HepG2 (cell line): ENCODE results near the gene LMNA. TPM values are rescaled to one million over a fixed set of nuclear protein-coding genes. Genes with fewer than 3 reads are reported as not detected.

ENCODE experiments used
- CCAR2 ChIP-seq: fragments of 200-400 bp; formaldehyde crosslinking; optimal IDR thresholded peaks from 2 replicates; pipeline ENCODE3; 2018; ENCODE audit warnings: low read depth, mild to moderate bottlenecking, low read length, moderate library complexity
- HNRNPLL ChIP-seq: fragments of 200-400 bp; formaldehyde crosslinking; IDR thresholded peaks from 2 replicates; pipeline ENCODE4 v1.6.1; 2017; ENCODE audit warnings: mild to moderate bottlenecking, low read depth, low read length; ENCODE audit not compliant: poor library complexity, severe bottlenecking
- JARID2 ChIP-seq: sonication (generic); formaldehyde crosslinking; IDR thresholded peaks from 2 replicates; pipeline ENCODE4 v1.8.1; 2023; ENCODE audit warnings: missing genetic modification reagents, inconsistent platforms; ENCODE audit not compliant: insufficient replicate concordance
- MYC ChIP-seq: sonication (generic); formaldehyde crosslinking; IDR thresholded peaks from 2 replicates; pipeline ENCODE4 v1.9.0; 2021; ENCODE audit warnings: missing genetic modification reagents, borderline replicate concordance
- PCBP2 ChIP-seq: fragments of 200-400 bp; formaldehyde crosslinking; optimal IDR thresholded peaks from 2 replicates; pipeline ENCODE3; 2018; ENCODE audit warnings: low read length, low read depth; ENCODE audit not compliant: poor library complexity, severe bottlenecking
- SIX1 ChIP-seq: sonication (generic); formaldehyde crosslinking; IDR thresholded peaks from 2 replicates; pipeline ENCODE4 v1.4.0; 2020; ENCODE audit warnings: missing genetic modification reagents, borderline replicate concordance
- ZMYM4 ChIP-seq: sonication (generic); formaldehyde crosslinking; IDR thresholded peaks from 2 replicates; pipeline ENCODE4 v1.8.1; 2023; ENCODE audit warnings: mild to moderate bottlenecking, missing genetic modification reagents
- ZNF879 ChIP-seq: sonication (generic); formaldehyde crosslinking; IDR thresholded peaks from 2 replicates; pipeline ENCODE4 v1.8.1; 2023; ENCODE audit warnings: missing genetic modification reagents
- polyA plus RNA-seq, 8 experiments: library from polyadenylated mRNA; depleted of rRNA in 3 of 8; stranded (reverse) in 7 of 8; unstranded in 1 of 8; fragments of >200 nt; fragmentation: Illumina TruSeq in 4 of 8; extraction: Trizol in 4 of 8; gene quantifications; 2 replicates each; pipeline versions ENCODE4 v1.2.1 to v1.2.3, GENCODE V29; 2011 to 2016; ENCODE audit warnings: low read depth in 4 of 8, missing spikeins in 1 of 8, mixed read lengths in 1 of 8; ENCODE audit not compliant: insufficient read depth in 1 of 8
- total RNA-seq, 5 experiments: library from RNA; depleted of rRNA; stranded (reverse); fragments of >200 nt; fragmentation: Illumina TruSeq; extraction: Trizol; gene quantifications; 2 replicates each; pipeline ENCODE4 v1.2.3, GENCODE V29; 2016; ENCODE audit warnings: low read depth in 1 of 5
- TF ChIP-seq, protein P1 (sequence below): sonication (generic); formaldehyde crosslinking; IDR thresholded peaks from 2 replicates; pipeline ENCODE4 v1.5.0; 2020; ENCODE audit warnings: mild to moderate bottlenecking, missing genetic modification reagents
- TF ChIP-seq, protein P2 (sequence below): IDR thresholded peaks from 2 replicates; pipeline ENCODE4 v1.6.1; 2016; ENCODE audit warnings: low read depth, borderline replicate concordance
- TF ChIP-seq, protein P3 (sequence below): IDR thresholded peaks from 2 replicates; pipeline ENCODE4 v1.6.1; 2016; ENCODE audit warnings: mild to moderate bottlenecking, missing biosample characterization, missing genetic modification reagents

The LMNA gene
- total and polyA plus RNA-seq, 2 of the 13 experiments (the other 11 are each of a cell fraction or from before 2014, with no cell fraction given) = 107 to 225 TPM

DNA sequence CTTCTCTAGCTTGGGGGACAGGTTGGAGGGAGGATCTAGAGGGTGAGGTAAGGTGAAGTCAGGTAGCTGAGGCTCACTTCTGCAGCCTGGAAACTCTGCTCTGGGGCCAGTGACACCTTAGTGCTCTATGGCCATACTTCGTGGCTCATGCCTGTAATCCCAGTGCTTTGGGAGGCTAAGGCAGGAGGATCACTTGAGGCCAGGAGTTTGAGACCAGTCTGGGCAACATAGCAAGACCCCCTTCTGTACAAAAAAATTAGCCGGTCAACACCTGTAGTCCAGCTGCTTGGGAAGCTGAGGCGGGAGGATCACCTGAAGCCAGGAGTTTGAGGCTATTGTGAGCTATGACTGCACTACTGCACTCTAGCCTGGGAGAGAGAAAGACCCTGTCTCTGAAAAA, 5.8 kb downstream of the LMNA start (continued):
- TF ChIP-seq, protein P1, sequence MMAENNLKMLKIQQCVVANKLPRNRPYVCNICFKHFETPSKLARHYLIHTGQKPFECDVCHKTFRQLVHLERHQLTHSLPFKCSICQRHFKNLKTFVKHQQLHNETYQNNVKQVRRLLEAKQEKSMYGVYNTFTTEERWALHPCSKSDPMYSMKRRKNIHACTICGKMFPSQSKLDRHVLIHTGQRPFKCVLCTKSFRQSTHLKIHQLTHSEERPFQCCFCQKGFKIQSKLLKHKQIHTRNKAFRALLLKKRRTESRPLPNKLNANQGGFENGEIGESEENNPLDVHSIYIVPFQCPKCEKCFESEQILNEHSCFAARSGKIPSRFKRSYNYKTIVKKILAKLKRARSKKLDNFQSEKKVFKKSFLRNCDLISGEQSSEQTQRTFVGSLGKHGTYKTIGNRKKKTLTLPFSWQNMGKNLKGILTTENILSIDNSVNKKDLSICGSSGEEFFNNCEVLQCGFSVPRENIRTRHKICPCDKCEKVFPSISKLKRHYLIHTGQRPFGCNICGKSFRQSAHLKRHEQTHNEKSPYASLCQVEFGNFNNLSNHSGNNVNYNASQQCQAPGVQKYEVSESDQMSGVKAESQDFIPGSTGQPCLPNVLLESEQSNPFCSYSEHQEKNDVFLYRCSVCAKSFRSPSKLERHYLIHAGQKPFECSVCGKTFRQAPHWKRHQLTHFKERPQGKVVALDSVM (CRISPR knock-in tag) = peak; percentile 70
- TF ChIP-seq SIX1 (CRISPR knock-in tag) (no peak), ZNF879 (no peak), HNRNPLL (no peak), MYC (CRISPR knock-in tag) (no peak), CCAR2 (no peak), ZMYM4 (CRISPR knock-in tag) (no peak), JARID2 (CRISPR knock-in tag) (no peak), PCBP2 (no peak)
- TF ChIP-seq, protein P2, sequence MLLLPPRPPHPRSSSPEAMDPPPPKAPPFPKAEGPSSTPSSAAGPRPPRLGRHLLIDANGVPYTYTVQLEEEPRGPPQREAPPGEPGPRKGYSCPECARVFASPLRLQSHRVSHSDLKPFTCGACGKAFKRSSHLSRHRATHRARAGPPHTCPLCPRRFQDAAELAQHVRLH (CRISPR knock-in tag) = no peak
- TF ChIP-seq, protein P3, sequence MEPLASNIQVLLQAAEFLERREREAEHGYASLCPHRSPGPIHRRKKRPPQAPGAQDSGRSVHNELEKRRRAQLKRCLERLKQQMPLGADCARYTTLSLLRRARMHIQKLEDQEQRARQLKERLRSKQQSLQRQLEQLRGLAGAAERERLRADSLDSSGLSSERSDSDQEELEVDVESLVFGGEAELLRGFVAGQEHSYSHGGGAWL (CRISPR knock-in tag) = no peak
- TF ChIP-seq, all 625 proteins: peak for 3
